ENCODE measurements around the gene ZDHHC14.

Gene ZDHHC14

GRCh38 chr6:157496534-157497095 is 115.6 kb downstream of the ZDHHC14 start:
- no peak for DNase-seq

- DNase-seq, result no peak
Observed at GRCh38 chr6:157497579-157497978, 116.6 kb downstream of the ZDHHC14 start.

GRCh38 chr6:157498817-157499216 is 117.8 kb downstream of the ZDHHC14 start:
- no peak for DNase-seq

GRCh38 chr6:157500022-157500421 is 119.0 kb downstream of the ZDHHC14 start:
- DNase-seq, result no peak

- no peak for DNase-seq
Observed at GRCh38 chr6:157503018-157503747, 122.2 kb downstream of the ZDHHC14 start.

GRCh38 chr6:157505912-157506491 is 125.0 kb downstream of the ZDHHC14 start:
- DNase-seq, result no peak

- no peak for DNase-seq
Observed at GRCh38 chr6:157510323-157511188, 129.6 kb downstream of the ZDHHC14 start.

- DNase-seq, result no peak
Observed at GRCh38 chr6:157511682-157512381, 130.8 kb downstream of the ZDHHC14 start.

GRCh38 chr6:157512382-157512682 is 131.3 kb downstream of the ZDHHC14 start:
- DNase-seq, result no peak

- DNase-seq, result no peak
Observed at GRCh38 chr6:157513004-157513603, 132.1 kb downstream of the ZDHHC14 start.

GRCh38 chr6:157513619-157514485 is 132.9 kb downstream of the ZDHHC14 start:
- no peak for DNase-seq

- DNase-seq, result no peak
Observed at GRCh38 chr6:157514659-157515496, 133.9 kb downstream of the ZDHHC14 start.

GRCh38 chr6:157516319-157517026 is 135.5 kb downstream of the ZDHHC14 start:
- DNase-seq, result no peak

- DNase-seq, result no peak
Observed at GRCh38 chr6:157517601-157518359, 136.8 kb downstream of the ZDHHC14 start.

GRCh38 chr6:157518397-157519250 is 137.6 kb downstream of the ZDHHC14 start:
- DNase-seq, result no peak

- no peak for DNase-seq
Observed at GRCh38 chr6:157519255-157520116, 138.5 kb downstream of the ZDHHC14 start.

GRCh38 chr6:157520117-157520406 is 139.1 kb downstream of the ZDHHC14 start:
- no peak for DNase-seq

Measured in stimulated activated CD4-positive, alpha-beta T cell treated with anti-CD3 and anti-CD28 coated beads, Interleukin-4, amount 100 ng/mL, for 4 hours (primary cell).